HepG2 (cell line): ENCODE results near the gene MAP3K9. TPM values are rescaled to one million over a fixed set of nuclear protein-coding genes. Genes with fewer than 3 reads are reported as not detected.
"Not testable (repeated sequence)": the region's sequence is repeated elsewhere in the genome, so short reads cannot be mapped to it uniquely, and the experiment has no call there.

ENCODE experiments used
- ATAC-seq: fragments of 200-7000 bp; cut with Tn5 transposase; 3 replicates; pipeline ENCODE4 v1.9.1; 2020; ENCODE audit warnings: mild to moderate bottlenecking, moderate library complexity
- BruUV-seq: library from RNA; stranded (reverse); fragments of 400-500 nt; replicated peaks from 2 replicates; lab custom pipeline; 2021; lab: Mats Ljungman, UMichigan
- CTCF ChIA-PET: fragments of 300-600 bp; formaldehyde crosslinking; extraction: SDS; loops from one replicate; lab custom pipeline; 2021; ENCODE audit warnings: low total read pairs, inconsistent platforms, low intra/inter-chr PET ratio; lab: Yijun Ruan, JAX
- POLR2A ChIA-PET: fragments of 350-600 bp; sonication (Branson Sonifier 250); formaldehyde crosslinking; loops from one replicate; lab custom pipeline; 2020; ENCODE audit warnings: antibody characterized with exemption, inconsistent platforms; lab: Yijun Ruan, JAX
- DNase-seq: peaks from one replicate; pipeline ENCODE4 v3.0.0-alpha.2; 2015; ENCODE audit warnings: low spot score
- FAIRE-seq: peaks from 3 replicates; lab custom pipeline; 2011; peaks lifted over from hg19 to GRCh38; lab: Jason Lieb, UNC
- H2AFZ ChIP-seq: one replicate; pipeline ENCODE4 v1.6.1; 2011; ENCODE audit warnings: low read length, inconsistent platforms
- H3K27ac ChIP-seq: fragments of 300-600 bp; 3 replicates; pipeline ENCODE4 v1.8.0; 2011; ENCODE audit warnings: mixed run types, mild to moderate bottlenecking, mixed read lengths, low read length, inconsistent platforms; ENCODE audit not compliant: insufficient read depth; ENCODE audit errors: extremely low read length
- H3K27me3 ChIP-seq, 2 experiments: fragments of 200-600 bp in 1 of 2; 2 replicates in 1 of 2; 3 replicates in 1 of 2; pipeline versions ENCODE4 v1.6.0 to v1.8.0; 2011; ENCODE audit warnings: low read length in 2 of 2, mild to moderate bottlenecking in 2 of 2, moderate library complexity in 2 of 2, inconsistent platforms in 1 of 2; ENCODE audit not compliant: insufficient read depth in 2 of 2, control insufficient read depth in 1 of 2
- H3K36me3 ChIP-seq, 2 experiments: fragments of 200-600 bp in 1 of 2; replicated peaks in 1 of 2; 2 replicates in 1 of 2; 3 replicates in 1 of 2; pipeline versions ENCODE4 v1.5.1 to v1.8.0; 2011; ENCODE audit warnings: low read length in 2 of 2, inconsistent platforms in 1 of 2; ENCODE audit not compliant: insufficient read depth in 2 of 2, control insufficient read depth in 1 of 2
- H3K4me1 ChIP-seq: 2 replicates; pipeline ENCODE4 v1.5.1; 2012; ENCODE audit warnings: low read length, inconsistent platforms; ENCODE audit not compliant: insufficient read depth
- H3K4me2 ChIP-seq: 2 replicates; pipeline ENCODE4 v1.6.0; 2011; ENCODE audit warnings: low read depth, low read length, inconsistent platforms
- H3K4me3 ChIP-seq, 3 experiments: fragments of 200-600 bp in 1 of 3; sonication (generic), shearing (Covaris generic) in 1 of 3; replicated peaks in 1 of 3; 2 replicates each; pipeline ENCODE4 v1.5.1; 2011 to 2016; ENCODE audit warnings: low read length in 3 of 3, inconsistent platforms in 2 of 3, low read depth in 2 of 3, mild to moderate bottlenecking in 2 of 3, control low read depth in 1 of 3, mixed read lengths in 1 of 3; ENCODE audit not compliant: insufficient read depth in 1 of 3
- H3K79me2 ChIP-seq: one replicate; pipeline ENCODE4 v1.6.1; 2011; ENCODE audit warnings: low read length, inconsistent platforms; ENCODE audit not compliant: insufficient read depth
- H3K9ac ChIP-seq: 2 replicates; pipeline ENCODE4 v1.6.0; 2011; ENCODE audit warnings: mild to moderate bottlenecking, low read depth, low read length, inconsistent platforms; ENCODE audit not compliant: insufficient read depth
- H3K9me3 ChIP-seq: 2 replicates; pipeline ENCODE4 v1.5.1; 2012; ENCODE audit warnings: mild to moderate bottlenecking, low read length
- H4K20me1 ChIP-seq: 2 replicates; pipeline ENCODE4 v1.6.0; 2011; ENCODE audit warnings: inconsistent platforms, mild to moderate bottlenecking, low read length, moderate library complexity; ENCODE audit not compliant: insufficient read depth
- BRD4 ChIP-seq: sonication (generic); formaldehyde crosslinking; IDR thresholded peaks from 2 replicates; pipeline ENCODE4 v1.4.0; 2020; ENCODE audit warnings: missing genetic modification reagents
- CHD4 ChIP-seq: fragments of 200-600 bp; sonication (generic); IDR thresholded peaks from 2 replicates; pipeline ENCODE4 v1.7.0; 2017; ENCODE audit warnings: mild to moderate bottlenecking, low read length, borderline replicate concordance
- FOXA3 ChIP-seq: IDR thresholded peaks from 2 replicates; pipeline ENCODE4 v1.6.1; 2016; ENCODE audit warnings: missing genetic modification reagents, missing compliant biosample characterization
- HOXD1 ChIP-seq: sonication (generic); formaldehyde crosslinking; IDR thresholded peaks from 2 replicates; pipeline ENCODE4 v1.5.0; 2020; ENCODE audit warnings: missing genetic modification reagents
- NFKBIZ ChIP-seq: IDR thresholded peaks from 2 replicates; pipeline ENCODE4 v1.6.1; 2018; ENCODE audit warnings: missing genetic modification reagents, missing compliant biosample characterization
- STAG1 ChIP-seq: sonication (generic); formaldehyde crosslinking; IDR thresholded peaks from 2 replicates; pipeline ENCODE4 v1.4.0; 2020; ENCODE audit warnings: missing genetic modification reagents
- ZNF652 ChIP-seq: IDR thresholded peaks from 2 replicates; pipeline ENCODE4 v1.6.1; 2016; ENCODE audit warnings: low read depth, borderline replicate concordance
- WGBS: methylation state at CpG from one replicate; pipeline ENCODE4 v1.1.6; 2017; ENCODE audit warnings: low lambda C conversion rate; 5-methylcytosine and 5-hydroxymethylcytosine counted together
- in situ Hi-C: cut with HindIII; loops from 2 replicates; pipeline ENCODE4 v1.10.0; 2017; ENCODE audit warnings: low pct_unique_long_range_greater_than_20kb; ENCODE audit not compliant: extremely low pct_ligation_motif_present
- intact Hi-C: fragments of 100-400 bp; cut with micrococcal nuclease; formaldehyde crosslinking; loops from one replicate; pipeline ENCODE4 v1.10.0; 2022; ENCODE audit not compliant: unreplicated experiment
- polyA plus RNA-seq, 8 experiments: library from polyadenylated mRNA; depleted of rRNA in 3 of 8; stranded (reverse) in 7 of 8; unstranded in 1 of 8; fragments of >200 nt; fragmentation: Illumina TruSeq in 4 of 8; extraction: Trizol in 4 of 8; gene quantifications; 2 replicates each; pipeline versions ENCODE4 v1.2.1 to v1.2.3, GENCODE V29; 2011 to 2016; ENCODE audit warnings: low read depth in 4 of 8, missing spikeins in 1 of 8, mixed read lengths in 1 of 8; ENCODE audit not compliant: insufficient read depth in 1 of 8
- total RNA-seq, 5 experiments: library from RNA; depleted of rRNA; stranded (reverse); fragments of >200 nt; fragmentation: Illumina TruSeq; extraction: Trizol; gene quantifications; 2 replicates each; pipeline ENCODE4 v1.2.3, GENCODE V29; 2016; ENCODE audit warnings: low read depth in 1 of 5
- TF ChIP-seq, protein P1 (sequence below): sonication (generic); formaldehyde crosslinking; IDR thresholded peaks from 2 replicates; pipeline ENCODE4 v1.8.1; 2023; ENCODE audit warnings: mild to moderate bottlenecking, missing genetic modification reagents
- TF ChIP-seq, protein P2 (sequence below): sonication (generic); formaldehyde crosslinking; IDR thresholded peaks from 2 replicates; pipeline ENCODE4 v1.4.0; 2020; ENCODE audit warnings: missing genetic modification reagents
- TF ChIP-seq, protein P3 (sequence below): sonication (generic); formaldehyde crosslinking; IDR thresholded peaks from 2 replicates; pipeline ENCODE4 v1.5.0; 2020; ENCODE audit warnings: mild to moderate bottlenecking, missing genetic modification reagents, moderate library complexity
- TF ChIP-seq, protein P4 (sequence below): sonication (generic); formaldehyde crosslinking; IDR thresholded peaks from 2 replicates; pipeline ENCODE4 v1.4.0; 2020; ENCODE audit warnings: mild to moderate bottlenecking, missing genetic modification reagents

MAP3K9 gene
- total and polyA plus RNA-seq, 2 of the 13 experiments (the other 11 are each of a cell fraction or from before 2014, with no cell fraction given) = 4.3 to 4.5 TPM

DNA sequence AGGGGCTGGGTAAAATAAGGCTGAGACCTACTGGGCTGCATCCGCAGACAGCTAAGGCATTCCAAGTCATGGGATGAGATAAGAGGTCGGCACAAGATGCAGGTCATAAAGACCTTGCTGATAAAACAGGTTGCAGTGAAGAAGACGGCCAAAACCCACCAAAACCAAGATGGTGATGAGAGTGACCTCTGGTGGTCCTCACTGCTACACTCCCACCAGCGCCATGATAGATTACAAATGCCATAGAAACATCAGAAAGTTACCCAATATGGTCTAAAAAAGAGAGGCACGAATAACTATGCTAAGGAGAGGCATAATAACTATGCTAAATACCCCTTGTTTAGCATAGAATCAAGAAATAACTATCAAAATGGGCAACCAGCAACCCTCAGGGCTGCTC is 46.2 kb upstream of the MAP3K9 start:
- in situ Hi-C loops = no loop called here
- no peak overlapping the region for H3K27ac ChIP-seq
- H3K79me2 ChIP-seq = no peaks in the 10 kb centered on the region
- no peaks in the 10 kb centered on the region for H3K9me3 ChIP-seq
- BruUV-seq = no TSS peak
- H4K20me1 ChIP-seq = no peaks in the 10 kb centered on the region
- intact Hi-C loops = no loop called here
- H2AFZ ChIP-seq = no peak overlapping the region
- DNase-seq (no peak), ATAC-seq (no peak), FAIRE-seq (no peak)
- TF ChIP-seq HOXD1 (CRISPR knock-in tag) (no peak), CHD4 (no peak), FOXA3 (CRISPR knock-in tag) (no peak), STAG1 (peak; percentile 12; the same call in 1 of the 2 replicates), NFKBIZ (CRISPR knock-in tag) (no peak), BRD4 (CRISPR knock-in tag) (no peak), ZNF652 (CRISPR knock-in tag) (no peak)
- TF ChIP-seq, protein P1, sequence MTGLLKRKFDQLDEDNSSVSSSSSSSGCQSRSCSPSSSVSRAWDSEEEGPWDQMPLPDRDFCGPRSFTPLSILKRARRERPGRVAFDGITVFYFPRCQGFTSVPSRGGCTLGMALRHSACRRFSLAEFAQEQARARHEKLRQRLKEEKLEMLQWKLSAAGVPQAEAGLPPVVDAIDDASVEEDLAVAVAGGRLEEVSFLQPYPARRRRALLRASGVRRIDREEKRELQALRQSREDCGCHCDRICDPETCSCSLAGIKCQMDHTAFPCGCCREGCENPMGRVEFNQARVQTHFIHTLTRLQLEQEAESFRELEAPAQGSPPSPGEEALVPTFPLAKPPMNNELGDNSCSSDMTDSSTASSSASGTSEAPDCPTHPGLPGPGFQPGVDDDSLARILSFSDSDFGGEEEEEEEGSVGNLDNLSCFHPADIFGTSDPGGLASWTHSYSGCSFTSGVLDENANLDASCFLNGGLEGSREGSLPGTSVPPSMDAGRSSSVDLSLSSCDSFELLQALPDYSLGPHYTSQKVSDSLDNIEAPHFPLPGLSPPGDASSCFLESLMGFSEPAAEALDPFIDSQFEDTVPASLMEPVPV (CRISPR knock-in tag) = no peak
- TF ChIP-seq, protein P2, sequence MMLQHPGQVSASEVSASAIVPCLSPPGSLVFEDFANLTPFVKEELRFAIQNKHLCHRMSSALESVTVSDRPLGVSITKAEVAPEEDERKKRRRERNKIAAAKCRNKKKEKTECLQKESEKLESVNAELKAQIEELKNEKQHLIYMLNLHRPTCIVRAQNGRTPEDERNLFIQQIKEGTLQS (CRISPR knock-in tag) = no peak
- TF ChIP-seq, protein P3, sequence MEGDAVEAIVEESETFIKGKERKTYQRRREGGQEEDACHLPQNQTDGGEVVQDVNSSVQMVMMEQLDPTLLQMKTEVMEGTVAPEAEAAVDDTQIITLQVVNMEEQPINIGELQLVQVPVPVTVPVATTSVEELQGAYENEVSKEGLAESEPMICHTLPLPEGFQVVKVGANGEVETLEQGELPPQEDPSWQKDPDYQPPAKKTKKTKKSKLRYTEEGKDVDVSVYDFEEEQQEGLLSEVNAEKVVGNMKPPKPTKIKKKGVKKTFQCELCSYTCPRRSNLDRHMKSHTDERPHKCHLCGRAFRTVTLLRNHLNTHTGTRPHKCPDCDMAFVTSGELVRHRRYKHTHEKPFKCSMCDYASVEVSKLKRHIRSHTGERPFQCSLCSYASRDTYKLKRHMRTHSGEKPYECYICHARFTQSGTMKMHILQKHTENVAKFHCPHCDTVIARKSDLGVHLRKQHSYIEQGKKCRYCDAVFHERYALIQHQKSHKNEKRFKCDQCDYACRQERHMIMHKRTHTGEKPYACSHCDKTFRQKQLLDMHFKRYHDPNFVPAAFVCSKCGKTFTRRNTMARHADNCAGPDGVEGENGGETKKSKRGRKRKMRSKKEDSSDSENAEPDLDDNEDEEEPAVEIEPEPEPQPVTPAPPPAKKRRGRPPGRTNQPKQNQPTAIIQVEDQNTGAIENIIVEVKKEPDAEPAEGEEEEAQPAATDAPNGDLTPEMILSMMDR = peak; percentile 31; the same call in 1 of the 2 replicates
- TF ChIP-seq, protein P4, sequence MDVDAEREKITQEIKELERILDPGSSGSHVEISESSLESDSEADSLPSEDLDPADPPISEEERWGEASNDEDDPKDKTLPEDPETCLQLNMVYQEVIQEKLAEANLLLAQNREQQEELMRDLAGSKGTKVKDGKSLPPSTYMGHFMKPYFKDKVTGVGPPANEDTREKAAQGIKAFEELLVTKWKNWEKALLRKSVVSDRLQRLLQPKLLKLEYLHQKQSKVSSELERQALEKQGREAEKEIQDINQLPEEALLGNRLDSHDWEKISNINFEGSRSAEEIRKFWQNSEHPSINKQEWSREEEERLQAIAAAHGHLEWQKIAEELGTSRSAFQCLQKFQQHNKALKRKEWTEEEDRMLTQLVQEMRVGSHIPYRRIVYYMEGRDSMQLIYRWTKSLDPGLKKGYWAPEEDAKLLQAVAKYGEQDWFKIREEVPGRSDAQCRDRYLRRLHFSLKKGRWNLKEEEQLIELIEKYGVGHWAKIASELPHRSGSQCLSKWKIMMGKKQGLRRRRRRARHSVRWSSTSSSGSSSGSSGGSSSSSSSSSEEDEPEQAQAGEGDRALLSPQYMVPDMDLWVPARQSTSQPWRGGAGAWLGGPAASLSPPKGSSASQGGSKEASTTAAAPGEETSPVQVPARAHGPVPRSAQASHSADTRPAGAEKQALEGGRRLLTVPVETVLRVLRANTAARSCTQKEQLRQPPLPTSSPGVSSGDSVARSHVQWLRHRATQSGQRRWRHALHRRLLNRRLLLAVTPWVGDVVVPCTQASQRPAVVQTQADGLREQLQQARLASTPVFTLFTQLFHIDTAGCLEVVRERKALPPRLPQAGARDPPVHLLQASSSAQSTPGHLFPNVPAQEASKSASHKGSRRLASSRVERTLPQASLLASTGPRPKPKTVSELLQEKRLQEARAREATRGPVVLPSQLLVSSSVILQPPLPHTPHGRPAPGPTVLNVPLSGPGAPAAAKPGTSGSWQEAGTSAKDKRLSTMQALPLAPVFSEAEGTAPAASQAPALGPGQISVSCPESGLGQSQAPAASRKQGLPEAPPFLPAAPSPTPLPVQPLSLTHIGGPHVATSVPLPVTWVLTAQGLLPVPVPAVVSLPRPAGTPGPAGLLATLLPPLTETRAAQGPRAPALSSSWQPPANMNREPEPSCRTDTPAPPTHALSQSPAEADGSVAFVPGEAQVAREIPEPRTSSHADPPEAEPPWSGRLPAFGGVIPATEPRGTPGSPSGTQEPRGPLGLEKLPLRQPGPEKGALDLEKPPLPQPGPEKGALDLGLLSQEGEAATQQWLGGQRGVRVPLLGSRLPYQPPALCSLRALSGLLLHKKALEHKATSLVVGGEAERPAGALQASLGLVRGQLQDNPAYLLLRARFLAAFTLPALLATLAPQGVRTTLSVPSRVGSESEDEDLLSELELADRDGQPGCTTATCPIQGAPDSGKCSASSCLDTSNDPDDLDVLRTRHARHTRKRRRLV (CRISPR knock-in tag) = no peak
- CTCF ChIA-PET = no interaction called here
- no peak overlapping the region for H3K9ac ChIP-seq
- H3K4me3 ChIP-seq = no peak overlapping the region
- no peaks in the 10 kb centered on the region for H3K4me1 ChIP-seq
- POLR2A ChIA-PET = no interaction called here
- H3K36me3 ChIP-seq = no peaks in the 10 kb centered on the region
- no peaks in the 10 kb centered on the region for H3K27me3 ChIP-seq
- WGBS = 41% methylated on average over 5 of the region's 5 CpGs
- H3K4me2 ChIP-seq = no peak overlapping the region

DNA sequence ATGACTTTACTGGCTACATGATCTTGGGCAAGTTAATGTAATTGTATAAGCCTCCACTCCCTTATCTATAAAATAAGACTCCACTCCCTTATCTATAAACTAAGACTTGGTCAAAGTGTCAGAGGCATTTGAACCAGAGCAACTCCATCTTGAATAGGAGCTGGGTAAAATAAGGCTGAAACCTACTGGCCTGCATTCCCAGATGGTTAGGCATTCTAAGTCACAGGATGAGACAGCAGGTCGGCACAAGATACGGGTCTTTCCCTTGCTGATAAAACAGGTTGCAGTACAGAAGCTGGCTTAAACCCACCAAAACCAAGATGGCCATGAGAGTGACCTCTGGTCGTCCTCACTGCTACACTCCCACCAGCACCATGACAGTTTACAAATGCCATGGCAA is 44.3 kb upstream of the MAP3K9 start:
- FAIRE-seq, intact Hi-C loops, DNase-seq, POLR2A ChIA-PET, H4K20me1 ChIP-seq, H3K9ac ChIP-seq, H3K27ac ChIP-seq, H2AFZ ChIP-seq, CTCF ChIA-PET, BruUV-seq, H3K36me3 ChIP-seq, in situ Hi-C loops, H3K27me3 ChIP-seq, H3K4me2 ChIP-seq, H3K4me1 ChIP-seq, H3K4me3 ChIP-seq, ATAC-seq, H3K79me2 ChIP-seq, H3K9me3 ChIP-seq: not testable (repeated sequence)
- WGBS = 56% methylated on average over 2 of the region's 3 CpGs
